GM18507 (cell line): Measurements from ENCODE around the gene TTLL8.

Source experiments
- DNase-seq: peaks from one replicate; pipeline ENCODE4 v3.0.0; 2011; ENCODE audit warnings: low read depth; ENCODE audit not compliant: insufficient read length; ENCODE audit errors: extremely low spot score
- FAIRE-seq: peaks from 2 replicates; lab custom pipeline; 2011; peaks lifted over from hg19 to GRCh38; lab: Jason Lieb, UNC

The TTLL8 gene

GRCh38 chr22:50046481-50047245 is 11.4 kb downstream of the TTLL8 start:
- DNase-seq = no peak

GRCh38 chr22:50046019-50046415 is 12.1 kb downstream of the TTLL8 start:
- no peak for FAIRE-seq
- DNase-seq = no peak

More at GRCh38 chr22:50046481-50047245, 11.4 kb downstream of the TTLL8 start:
- FAIRE-seq = no peak

- DNase-seq = no peak
- FAIRE-seq = no peak
Observed at GRCh38 chr22:50045211-50046018, 12.7 kb downstream of the TTLL8 start.

- no peak for FAIRE-seq
- no peak for DNase-seq
Observed at GRCh38 chr22:50044485-50045118, 13.5 kb downstream of the TTLL8 start.

GRCh38 chr22:50041361-50042065 is 16.6 kb downstream of the TTLL8 start:
- FAIRE-seq (no peak), DNase-seq (no peak)

GRCh38 chr22:50040717-50041116 is 17.4 kb downstream of the TTLL8 start:
- no peak for FAIRE-seq
- no peak for DNase-seq

GRCh38 chr22:50039669-50040443 is 18.2 kb downstream of the TTLL8 start:
- DNase-seq = no peak
- no peak for FAIRE-seq

- DNase-seq (no peak), FAIRE-seq (no peak)
Observed at GRCh38 chr22:50035976-50036724, 21.9 kb downstream of the TTLL8 start.

GRCh38 chr22:50035131-50035881 is 22.8 kb downstream of the TTLL8 start:
- no peak for FAIRE-seq
- DNase-seq = no peak

- FAIRE-seq = no peak
- no peak for DNase-seq
Observed at GRCh38 chr22:50034126-50035081, 23.7 kb downstream of the TTLL8 start.

GRCh38 chr22:50032941-50033601 is 25.0 kb downstream of the TTLL8 start:
- DNase-seq (no peak), FAIRE-seq (no peak)

GRCh38 chr22:50032109-50032871 is 25.8 kb downstream of the TTLL8 start:
- DNase-seq = no peak
- FAIRE-seq = no peak

GRCh38 chr22:50031189-50032091 is 26.7 kb downstream of the TTLL8 start:
- FAIRE-seq (no peak), DNase-seq (no peak)
